NCI-H128 (cell line): Measurements from ENCODE around the gene RPTOR.
A peak's percentile ranks its signal among the peaks of the same experiment; 100 is the strongest.

ENCODE experiments used
- DNase-seq: peaks from one replicate; lab custom pipeline; 2025; ENCODE audit not compliant: unreplicated experiment; lab: John Stamatoyannopoulos, UW

Gene RPTOR

GRCh38 chr17:80998118-80998747 lies 453.6 kb downstream of the RPTOR start:
- no peak for DNase-seq

GRCh38 chr17:80998748-80999535 lies 454.3 kb downstream of the RPTOR start:
- no peak for DNase-seq

- DNase-seq, result no peak
Observed at GRCh38 chr17:80999536-81000333, 455.1 kb downstream of the RPTOR start.

GRCh38 chr17:81000334-81000630 lies 455.6 kb downstream of the RPTOR start:
- DNase-seq, result no peak

GRCh38 chr17:81000631-81001357 lies 456.2 kb downstream of the RPTOR start:
- no peak for DNase-seq

- DNase-seq, result no peak
Observed at GRCh38 chr17:81002013-81002384, 457.4 kb downstream of the RPTOR start.

GRCh38 chr17:81002409-81003361 lies 458.0 kb downstream of the RPTOR start:
- peak; percentile 25 for DNase-seq

- no peak for DNase-seq
Observed at GRCh38 chr17:81003711-81004475, 459.3 kb downstream of the RPTOR start.

- DNase-seq, result no peak
Observed at GRCh38 chr17:81006891-81007290, 462.3 kb downstream of the RPTOR start.

- DNase-seq, result no peak
Observed at GRCh38 chr17:81008140-81008539, 463.5 kb downstream of the RPTOR start.

- DNase-seq, result no peak
Observed at GRCh38 chr17:81009136-81009535, 464.5 kb downstream of the RPTOR start.

- DNase-seq, result no peak
Observed at GRCh38 chr17:81010935-81011334, 466.3 kb downstream of the RPTOR start.

- no peak for DNase-seq
Observed at GRCh38 chr17:81011951-81012350, 467.3 kb downstream of the RPTOR start.

- DNase-seq, result no peak
Observed at GRCh38 chr17:81012574-81013447, 468.2 kb downstream of the RPTOR start.

GRCh38 chr17:81013642-81014041 lies 469.0 kb downstream of the RPTOR start:
- DNase-seq, result no peak

GRCh38 chr17:81015136-81015535 lies 470.5 kb downstream of the RPTOR start:
- DNase-seq, result no peak
